Measurements from ENCODE around the gene CDH13.
A peak's percentile ranks its signal among the peaks of the same experiment; 100 is the strongest.

CDH13 gene

DNA sequence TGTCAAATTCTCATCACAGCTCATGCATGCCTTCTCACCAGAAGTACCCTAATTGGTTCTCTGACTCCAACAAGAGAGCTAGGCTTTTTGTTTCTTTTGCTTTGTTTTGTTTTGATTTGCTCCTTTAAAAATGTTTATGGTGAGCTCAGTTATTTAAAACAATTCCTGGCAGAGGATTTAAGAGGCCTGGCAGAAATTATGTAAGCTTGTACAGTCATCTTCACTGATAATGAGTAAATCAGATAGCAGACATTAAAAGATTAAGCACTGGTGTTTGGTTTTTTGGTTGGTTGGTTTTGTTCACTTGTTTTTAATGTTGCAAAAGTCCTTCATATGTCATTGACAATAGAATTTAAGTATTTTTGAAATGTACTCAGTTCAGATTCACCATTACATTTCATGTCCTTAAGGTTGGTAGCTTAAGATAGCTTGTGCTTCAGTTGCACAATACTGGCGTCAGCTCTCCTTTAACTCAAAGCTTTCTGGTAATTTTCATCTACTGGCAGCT lies 378.9 kb downstream of the CDH13 start:
- peak; percentile 46 for DNase-seq (ENCODE audit: low read depth)
- H3K4me3 ChIP-seq (replicated peaks; ENCODE audit: low read depth, low read length) = no peak overlapping the region
- TF ChIP-seq, protein P1, sequence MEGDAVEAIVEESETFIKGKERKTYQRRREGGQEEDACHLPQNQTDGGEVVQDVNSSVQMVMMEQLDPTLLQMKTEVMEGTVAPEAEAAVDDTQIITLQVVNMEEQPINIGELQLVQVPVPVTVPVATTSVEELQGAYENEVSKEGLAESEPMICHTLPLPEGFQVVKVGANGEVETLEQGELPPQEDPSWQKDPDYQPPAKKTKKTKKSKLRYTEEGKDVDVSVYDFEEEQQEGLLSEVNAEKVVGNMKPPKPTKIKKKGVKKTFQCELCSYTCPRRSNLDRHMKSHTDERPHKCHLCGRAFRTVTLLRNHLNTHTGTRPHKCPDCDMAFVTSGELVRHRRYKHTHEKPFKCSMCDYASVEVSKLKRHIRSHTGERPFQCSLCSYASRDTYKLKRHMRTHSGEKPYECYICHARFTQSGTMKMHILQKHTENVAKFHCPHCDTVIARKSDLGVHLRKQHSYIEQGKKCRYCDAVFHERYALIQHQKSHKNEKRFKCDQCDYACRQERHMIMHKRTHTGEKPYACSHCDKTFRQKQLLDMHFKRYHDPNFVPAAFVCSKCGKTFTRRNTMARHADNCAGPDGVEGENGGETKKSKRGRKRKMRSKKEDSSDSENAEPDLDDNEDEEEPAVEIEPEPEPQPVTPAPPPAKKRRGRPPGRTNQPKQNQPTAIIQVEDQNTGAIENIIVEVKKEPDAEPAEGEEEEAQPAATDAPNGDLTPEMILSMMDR (IDR thresholded peaks at IDR 0.05; ENCODE audit: low read length, missing control alignments) = no peak

DNA sequence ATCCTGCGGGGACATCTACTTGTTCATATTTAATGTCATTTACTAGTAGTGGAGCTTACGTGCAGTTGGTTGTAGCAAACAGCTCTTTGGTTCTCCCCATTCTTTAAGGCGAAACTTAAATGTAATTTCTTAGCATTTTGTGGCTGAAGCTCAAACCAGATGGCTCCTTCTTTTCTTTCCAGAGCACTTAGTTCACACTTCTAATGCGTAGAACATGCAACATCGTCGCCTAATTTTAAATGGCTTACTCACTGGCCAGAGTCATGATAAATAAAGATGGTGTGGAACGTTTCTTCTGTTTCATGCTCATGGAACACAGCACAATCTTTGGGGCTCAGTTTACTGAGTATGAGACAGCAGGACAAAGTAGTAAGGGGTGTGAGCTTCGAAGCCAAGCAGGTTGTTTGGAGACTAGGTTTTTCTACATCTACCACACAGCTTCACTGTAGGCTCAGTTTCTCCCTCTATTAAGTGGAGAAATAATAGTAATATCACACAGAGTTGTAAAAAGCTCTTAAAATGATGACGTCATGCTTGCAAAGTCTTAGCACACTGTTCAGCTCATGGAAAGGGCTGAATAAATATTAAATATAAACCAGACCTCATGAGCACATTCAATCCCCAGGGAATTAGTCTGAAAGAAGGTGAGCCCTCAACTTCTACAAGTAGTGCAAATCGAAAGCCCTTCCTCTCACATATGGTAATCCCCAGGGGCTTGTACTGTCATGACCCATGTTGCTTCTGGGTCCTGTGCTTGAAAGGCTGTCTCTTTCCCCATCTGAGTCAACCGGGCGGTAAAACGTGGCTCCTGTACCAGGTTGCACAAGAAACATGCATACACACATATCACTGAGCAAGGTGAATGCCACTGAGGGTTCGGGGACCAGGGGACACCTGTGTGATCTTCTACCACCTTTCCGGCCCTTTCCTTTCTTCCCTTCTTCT lies 384.3 kb downstream of the CDH13 start:
- TF ChIP-seq, protein P1 (IDR thresholded peaks at IDR 0.05; ENCODE audit: low read length, missing control alignments) = no peak
- no peak for DNase-seq (ENCODE audit: low read depth)
- H3K4me3 ChIP-seq (replicated peaks; ENCODE audit: low read depth, low read length) = no peak overlapping the region

DNA sequence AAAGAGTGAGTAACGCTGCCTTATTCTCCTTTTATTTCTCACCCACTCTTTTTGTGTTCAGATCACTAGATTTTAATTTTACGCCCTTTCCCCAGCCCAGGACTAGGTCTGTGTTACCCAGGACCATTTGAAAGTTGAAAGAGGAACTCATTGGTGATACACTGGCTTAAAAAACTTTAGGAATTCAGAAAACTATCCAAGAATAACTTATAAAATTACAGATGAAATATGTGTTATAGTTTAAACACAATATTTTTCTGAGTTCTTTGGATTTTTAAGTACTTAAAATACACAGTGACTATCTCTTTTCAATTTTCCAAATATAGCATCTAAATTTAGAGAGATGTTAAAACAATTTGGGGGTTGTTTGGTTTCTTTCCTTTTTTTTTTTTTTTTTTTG lies 385.2 kb downstream of the CDH13 start:
- no peak overlapping the region for H3K4me3 ChIP-seq (replicated peaks; ENCODE audit: low read depth, low read length)
- no peak for DNase-seq (ENCODE audit: low read depth)
- TF ChIP-seq, protein P1 (IDR thresholded peaks at IDR 0.05; ENCODE audit: low read length, missing control alignments) = no peak

DNA sequence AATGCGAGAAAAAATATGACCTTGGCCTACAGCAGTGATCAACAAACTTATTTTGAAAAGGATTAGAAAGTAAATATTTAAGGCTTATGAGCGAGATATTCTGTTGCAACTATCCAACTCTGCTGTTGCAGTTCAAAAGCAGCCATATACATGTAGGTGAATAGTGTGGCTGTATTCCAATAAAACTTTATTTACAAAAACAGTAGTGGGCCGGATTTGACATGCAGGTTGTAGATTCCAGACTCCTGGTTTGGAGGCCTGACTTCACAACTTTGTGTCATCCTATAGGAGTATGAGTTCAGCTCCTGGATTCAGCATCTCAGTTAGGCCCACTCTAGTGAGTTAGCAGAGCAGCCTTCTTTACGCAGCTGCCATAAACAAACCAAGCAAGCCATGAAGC lies 386.3 kb downstream of the CDH13 start:
- no peak overlapping the region for H3K4me3 ChIP-seq (replicated peaks; ENCODE audit: low read depth, low read length)

DNA sequence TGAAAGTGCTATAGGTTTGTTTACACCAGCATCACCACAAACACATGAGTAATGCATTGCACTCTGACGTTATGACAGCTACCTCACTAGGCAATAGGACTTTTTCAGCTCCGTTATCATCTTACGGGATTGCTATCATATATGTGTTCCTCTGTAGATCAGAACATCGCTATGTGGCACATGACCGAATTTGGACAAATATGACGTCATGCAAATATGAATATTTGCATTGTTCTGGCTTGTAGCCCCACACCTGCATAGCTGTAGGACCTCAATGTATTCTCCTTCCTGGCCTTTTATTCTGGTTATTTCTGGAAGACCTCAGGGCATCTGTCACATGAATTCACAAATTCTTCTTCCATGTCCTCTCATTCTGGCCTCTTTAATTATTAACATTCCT lies 393.2 kb downstream of the CDH13 start:
- DNase-seq (ENCODE audit: low read depth) = no peak
- no peak overlapping the region for H3K4me3 ChIP-seq (replicated peaks; ENCODE audit: low read depth, low read length)
- TF ChIP-seq, protein P1 (IDR thresholded peaks at IDR 0.05; ENCODE audit: low read length, missing control alignments) = no peak

More for the DNA sequence above, 386.3 kb downstream of the CDH13 start:
- TF ChIP-seq, protein P1 (IDR thresholded peaks at IDR 0.05; ENCODE audit: low read length, missing control alignments) = no peak
- no peak for DNase-seq (ENCODE audit: low read depth)

DNA sequence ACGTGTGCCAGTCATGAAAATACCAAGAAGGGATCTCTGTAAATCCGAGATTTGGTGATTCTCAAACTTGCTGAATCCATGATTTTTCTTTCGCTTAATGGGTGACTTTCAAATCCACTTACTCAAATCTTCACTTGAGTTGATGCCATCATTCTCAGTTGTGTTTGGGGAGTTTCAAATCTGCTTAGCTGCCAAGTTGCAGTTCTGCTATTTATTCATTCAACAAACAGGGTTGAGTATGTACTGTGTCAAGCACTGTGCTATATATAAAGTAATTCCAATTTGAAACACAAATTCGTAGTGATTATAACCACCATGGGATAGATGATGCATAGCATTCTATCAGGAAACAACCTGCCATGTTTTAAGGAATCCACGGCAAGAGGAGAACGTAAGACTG lies 394.3 kb downstream of the CDH13 start:
- H3K4me3 ChIP-seq (replicated peaks; ENCODE audit: low read depth, low read length) = no peak overlapping the region
- no peak for DNase-seq (ENCODE audit: low read depth)
- TF ChIP-seq, protein P1 (IDR thresholded peaks at IDR 0.05; ENCODE audit: low read length, missing control alignments) = no peak

All from fibroblast of pulmonary artery (primary cell).